HG03469 (cell line): Measurements from ENCODE around the gene POTEG.
"Not testable (repeated sequence)": the region's sequence is repeated elsewhere in the genome, so short reads cannot be mapped to it uniquely, and the experiment has no call there.

Source experiments
- ATAC-seq: cut with Tn5 transposase; IDR thresholded peaks from one replicate; pipeline ENCODE4 v1.9.1; 2021; ENCODE audit warnings: mild to moderate bottlenecking, moderate library complexity, moderate number of reproducible peaks; ENCODE audit not compliant: unreplicated experiment

POTEG gene

GRCh38 chr14:19434241-19434640 lies at the start of gene POTEG:
POTEG (minus strand) TSS chr14:19434341; CDS start chr14:19434289, 52 bp downstream.
- not testable (repeated sequence) for ATAC-seq

GRCh38 chr14:19482093-19482492 lies 48.0 kb upstream of the POTEG start:
- not testable (repeated sequence) for ATAC-seq

- ATAC-seq: not testable (repeated sequence)
These were observed 47.3 kb upstream of the POTEG start for GRCh38 chr14:19481421-19481820.

GRCh38 chr14:19480491-19480890 lies 46.4 kb upstream of the POTEG start:
- not testable (repeated sequence) for ATAC-seq

- ATAC-seq: not testable (repeated sequence)
These were observed 11.6 kb upstream of the POTEG start for GRCh38 chr14:19445761-19446160.

GRCh38 chr14:19439826-19440225 lies 5.7 kb upstream of the POTEG start:
- ATAC-seq: not testable (repeated sequence)

- not testable (repeated sequence) for ATAC-seq
These were observed 5.1 kb upstream of the POTEG start for GRCh38 chr14:19439219-19439618.

- not testable (repeated sequence) for ATAC-seq
These were observed 2.9 kb upstream of the POTEG start for GRCh38 chr14:19437126-19437443.

- ATAC-seq: not testable (repeated sequence)
These were observed 2.4 kb upstream of the POTEG start for GRCh38 chr14:19436311-19437125.

GRCh38 chr14:19435852-19436251 lies 1.7 kb upstream of the POTEG start:
- not testable (repeated sequence) for ATAC-seq

GRCh38 chr14:19434891-19435290 lies 750 bp upstream of the POTEG start:
- ATAC-seq: not testable (repeated sequence)

- ATAC-seq: not testable (repeated sequence)
These were observed 376 bp downstream of the POTEG start for GRCh38 chr14:19433765-19434164.

GRCh38 chr14:19408519-19408918 lies 25.6 kb downstream of the POTEG start:
- not testable (repeated sequence) for ATAC-seq

- ATAC-seq: not testable (repeated sequence)
These were observed 32.0 kb downstream of the POTEG start for GRCh38 chr14:19402097-19402496.

GRCh38 chr14:19394727-19395126 lies 39.4 kb downstream of the POTEG start:
- not testable (repeated sequence) for ATAC-seq

GRCh38 chr14:19390230-19390629 lies 43.9 kb downstream of the POTEG start:
- not testable (repeated sequence) for ATAC-seq

- ATAC-seq: not testable (repeated sequence)
These were observed 45.4 kb downstream of the POTEG start for GRCh38 chr14:19388741-19389140.

GRCh38 chr14:19386996-19387395 lies 47.1 kb downstream of the POTEG start:
- ATAC-seq: not testable (repeated sequence)

- not testable (repeated sequence) for ATAC-seq
These were observed 47.8 kb downstream of the POTEG start for GRCh38 chr14:19386309-19386708.

- not testable (repeated sequence) for ATAC-seq
These were observed 49.9 kb downstream of the POTEG start for GRCh38 chr14:19384088-19384781.

- ATAC-seq: not testable (repeated sequence)
These were observed 51.0 kb downstream of the POTEG start for GRCh38 chr14:19383008-19383584.
